ENCODE measurements around the gene PRUNE2.

DNA sequence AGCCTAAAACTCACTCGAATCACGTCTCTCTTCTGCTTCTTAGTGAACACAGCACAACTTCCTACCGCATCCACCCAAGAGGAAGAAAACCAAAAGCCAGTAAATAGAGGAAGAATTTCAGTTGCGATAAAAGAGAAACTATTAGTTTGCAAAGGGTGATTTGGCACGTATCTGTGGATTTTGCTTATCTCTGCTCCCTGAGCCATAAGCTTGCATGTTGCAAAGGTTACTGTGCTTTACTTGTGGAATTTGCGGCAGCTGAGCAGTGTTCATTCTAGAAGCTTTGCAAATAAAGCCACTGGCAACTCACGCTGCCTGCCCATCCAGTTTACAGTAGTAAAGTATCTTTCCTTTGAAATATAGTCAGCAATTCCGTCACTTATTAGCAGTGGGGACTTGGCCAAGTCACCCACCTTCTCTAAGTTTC lies 290.7 kb downstream of the PRUNE2 start:
- TF ChIP-seq, protein P1, sequence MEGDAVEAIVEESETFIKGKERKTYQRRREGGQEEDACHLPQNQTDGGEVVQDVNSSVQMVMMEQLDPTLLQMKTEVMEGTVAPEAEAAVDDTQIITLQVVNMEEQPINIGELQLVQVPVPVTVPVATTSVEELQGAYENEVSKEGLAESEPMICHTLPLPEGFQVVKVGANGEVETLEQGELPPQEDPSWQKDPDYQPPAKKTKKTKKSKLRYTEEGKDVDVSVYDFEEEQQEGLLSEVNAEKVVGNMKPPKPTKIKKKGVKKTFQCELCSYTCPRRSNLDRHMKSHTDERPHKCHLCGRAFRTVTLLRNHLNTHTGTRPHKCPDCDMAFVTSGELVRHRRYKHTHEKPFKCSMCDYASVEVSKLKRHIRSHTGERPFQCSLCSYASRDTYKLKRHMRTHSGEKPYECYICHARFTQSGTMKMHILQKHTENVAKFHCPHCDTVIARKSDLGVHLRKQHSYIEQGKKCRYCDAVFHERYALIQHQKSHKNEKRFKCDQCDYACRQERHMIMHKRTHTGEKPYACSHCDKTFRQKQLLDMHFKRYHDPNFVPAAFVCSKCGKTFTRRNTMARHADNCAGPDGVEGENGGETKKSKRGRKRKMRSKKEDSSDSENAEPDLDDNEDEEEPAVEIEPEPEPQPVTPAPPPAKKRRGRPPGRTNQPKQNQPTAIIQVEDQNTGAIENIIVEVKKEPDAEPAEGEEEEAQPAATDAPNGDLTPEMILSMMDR (IDR thresholded peaks at IDR 0.05) = no peak
- no peak for TF ChIP-seq POLR2AphosphoS5 (IDR thresholded peaks at IDR 0.05)
